ENCODE measurements around the gene ADD3. TPM values are rescaled to one million over a fixed set of nuclear protein-coding genes. Genes with fewer than 3 reads are reported as not detected.

Gene ADD3
- total RNA-seq, 2 experiments from 2014 or later, result 124 to 206 TPM

DNA sequence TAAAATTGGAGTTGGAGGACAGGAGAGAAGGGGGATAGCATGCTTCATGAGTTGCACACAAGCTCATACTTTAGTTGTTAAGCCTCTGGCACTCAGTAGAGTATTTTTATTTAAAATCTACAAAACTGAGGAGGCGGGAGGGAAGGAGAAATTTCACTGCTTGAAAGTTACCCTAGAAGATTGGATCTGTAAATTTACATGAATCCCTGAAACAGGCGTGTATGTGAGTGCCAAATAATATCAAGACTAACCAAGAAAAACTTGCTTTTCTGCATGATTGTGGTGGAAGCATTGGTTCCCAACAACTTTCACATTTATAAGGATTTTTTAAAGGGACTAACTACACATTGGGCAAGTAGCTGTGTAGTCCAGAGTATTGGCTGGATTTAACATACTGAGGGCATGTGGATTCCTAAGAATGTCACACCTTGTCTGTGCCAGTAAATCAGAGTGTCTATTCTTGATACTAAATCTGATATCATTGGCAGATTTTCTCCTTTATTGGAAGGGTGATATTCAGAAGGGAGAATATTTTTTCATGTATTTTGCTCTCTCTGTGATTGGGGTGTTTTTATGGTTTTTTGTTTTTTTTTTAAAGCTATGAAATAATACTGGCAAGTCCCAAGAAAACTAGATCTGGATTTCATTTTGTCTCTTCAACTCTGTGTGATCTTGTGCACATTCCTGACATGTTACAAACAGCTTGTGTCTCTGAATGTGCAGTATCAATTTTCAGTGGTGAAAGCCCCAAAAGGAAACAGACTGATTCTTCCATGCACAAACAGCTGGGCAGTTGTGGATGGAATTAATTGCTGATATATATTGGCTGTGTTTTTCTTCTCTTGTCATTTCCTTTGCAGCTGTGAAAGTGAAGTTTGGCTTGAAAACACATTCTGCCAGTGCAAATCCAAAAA is 67.2 kb downstream of the ADD3 start:
- H3K27me3 Mint-ChIP-seq, result no peaks in the 10 kb centered on the region
- peak overlapping the region; percentile 24 for H3K4me3 Mint-ChIP-seq
- peaks cover 10% of the 10 kb centered on the region for H3K36me3 Mint-ChIP-seq
- no peaks in the 10 kb centered on the region for H3K9me3 Mint-ChIP-seq (ENCODE audit: low read depth)
- H3K4me1 Mint-ChIP-seq, result peaks cover 80% of the 10 kb centered on the region
- DNase-seq, result no peak
- peak overlapping the region; percentile 79 for H3K27ac Mint-ChIP-seq
- ATAC-seq, result no peak
- CTCF ChIA-PET, result interaction anchor here (1.3 to 7.0 kb wide), 3 partner anchors 23 to 191 kb away, joined by 3 to 32 read pairs (median 5); partner anchors contain the start of gene ADD3

DNA sequence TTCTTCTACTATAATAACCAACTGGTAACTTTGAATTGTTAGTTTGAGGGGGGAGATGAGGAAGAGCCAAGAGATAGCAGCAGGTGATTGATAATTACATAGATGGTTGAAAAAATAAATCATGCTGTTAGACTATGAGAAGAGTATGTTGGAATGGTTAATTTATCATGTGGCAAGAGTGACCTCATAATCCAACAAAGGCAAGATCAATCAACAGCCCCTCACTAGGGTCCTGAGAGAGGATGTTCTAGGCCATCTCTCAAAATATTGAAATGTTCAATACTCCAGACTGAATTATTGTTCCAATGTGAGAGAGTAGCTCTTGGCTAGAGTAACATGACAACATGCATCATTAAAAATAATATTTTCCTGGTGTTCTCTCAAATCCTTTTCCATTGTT is 67.9 kb downstream of the ADD3 start:
- no peak for DNase-seq
- H3K27me3 Mint-ChIP-seq, result no peaks in the 10 kb centered on the region
- peaks cover 79% of the 10 kb centered on the region for H3K4me1 Mint-ChIP-seq
- peak overlapping the region; percentile 24 for H3K4me3 Mint-ChIP-seq
- no peak for ATAC-seq
- no peaks in the 10 kb centered on the region for H3K9me3 Mint-ChIP-seq (ENCODE audit: low read depth)
- CTCF ChIA-PET, result interaction anchor here (1.2 to 7.0 kb wide), 4 partner anchors 24 to 191 kb away, joined by 3 to 32 read pairs (median 4); partner anchors contain the start of gene ADD3
- H3K27ac Mint-ChIP-seq, result peak overlapping the region; percentile 79
- H3K36me3 Mint-ChIP-seq, result peaks cover 10% of the 10 kb centered on the region

DNA sequence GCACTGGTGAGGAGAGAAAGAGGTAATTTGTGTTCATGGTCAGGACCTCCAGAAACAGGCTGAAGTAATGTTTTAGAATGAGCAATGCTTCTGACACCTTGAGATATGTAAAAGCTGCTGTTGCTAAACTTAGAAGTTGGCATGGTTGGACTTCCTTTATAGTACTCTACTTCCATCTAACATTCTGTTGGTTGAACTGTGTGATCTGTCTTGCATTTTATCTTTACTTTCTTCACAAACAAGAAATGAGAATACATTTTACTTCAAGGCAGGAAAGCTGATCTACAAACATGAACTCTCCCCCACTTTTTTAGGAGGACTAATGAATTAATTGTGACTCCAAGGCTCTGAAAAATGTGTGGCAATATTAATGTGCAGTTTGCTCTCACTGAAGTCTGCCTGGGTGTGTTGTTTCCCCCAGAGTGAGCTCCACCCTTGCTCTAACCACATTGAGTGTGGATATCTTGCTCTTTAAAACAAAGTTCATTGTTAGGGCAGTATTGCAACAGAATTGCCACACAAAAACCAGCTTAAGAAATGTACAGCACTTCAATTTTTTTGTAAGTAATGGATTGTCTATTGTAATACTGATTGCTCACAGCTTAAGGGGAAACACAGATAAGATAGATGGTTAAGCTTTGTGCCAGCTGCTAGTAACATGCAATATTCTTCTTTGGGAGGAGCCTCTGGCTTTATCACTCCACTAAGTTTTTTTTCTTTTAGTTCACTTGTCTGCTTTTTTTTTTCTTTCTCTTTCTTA is 69.0 kb downstream of the ADD3 start:
- Mint-ChIP-seq H3K27me3 (no peaks in the 10 kb centered on the region), H3K9me3 (ENCODE audit: low read depth) (no peaks in the 10 kb centered on the region), H3K4me3 (peak overlapping the region; percentile 79), H3K36me3 (peaks cover 12% of the 10 kb centered on the region), H3K4me1 (peaks cover 78% of the 10 kb centered on the region), H3K27ac (peak overlapping the region; percentile 94)
- CTCF ChIA-PET, result interaction anchor here (0.8 to 7.0 kb wide), 11 partner anchors 8 to 192 kb away, joined by 3 to 32 read pairs (median 5); partner anchors contain the start of gene ADD3
- DNase-seq (peak; percentile 65), ATAC-seq (peak; percentile 75)

DNA sequence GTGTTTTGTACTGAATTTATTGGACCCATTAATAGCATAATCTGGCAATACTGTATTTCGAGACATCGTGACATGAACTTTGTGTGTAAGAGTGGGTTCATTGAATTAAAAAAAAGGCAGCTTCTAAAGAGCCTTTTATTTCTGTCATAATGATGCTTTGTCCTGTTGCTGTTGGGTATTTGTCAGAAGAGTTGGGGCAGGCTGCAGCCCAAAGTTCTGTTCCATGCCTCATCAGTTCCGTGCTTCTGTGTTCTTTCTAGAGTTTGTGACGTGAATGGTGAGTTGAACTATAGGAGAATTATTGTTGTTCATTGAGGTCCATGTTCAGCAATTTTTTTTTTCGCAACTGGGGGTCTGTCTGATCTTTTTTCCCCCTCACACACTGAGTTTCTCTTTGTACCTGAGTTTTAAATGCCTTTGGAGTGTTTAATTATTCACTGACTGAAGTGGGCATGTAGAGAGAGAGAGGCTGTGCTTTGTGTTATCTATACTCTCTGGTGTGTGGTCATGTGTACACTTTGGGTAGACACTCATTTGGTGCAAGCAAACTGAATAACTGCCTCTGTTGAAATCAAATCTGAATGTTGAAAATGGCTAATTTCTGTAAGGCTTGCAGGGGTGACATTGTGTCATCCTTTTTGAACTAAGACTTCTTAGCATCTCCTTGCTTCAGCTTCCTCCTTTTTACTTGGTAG is 69.8 kb downstream of the ADD3 start:
- H3K36me3 Mint-ChIP-seq, result peaks cover 13% of the 10 kb centered on the region
- no peaks in the 10 kb centered on the region for H3K27me3 Mint-ChIP-seq
- CTCF ChIA-PET, result interaction anchor here (0.8 to 7.0 kb wide), 9 partner anchors 9 to 193 kb away, joined by 3 to 32 read pairs (median 6); partner anchors contain the start of gene ADD3
- H3K4me3 Mint-ChIP-seq, result peak overlapping the region; percentile 79
- H3K27ac Mint-ChIP-seq, result peak overlapping the region; percentile 94
- peak; percentile 27 for ATAC-seq
- no peak for DNase-seq
- H3K9me3 Mint-ChIP-seq (ENCODE audit: low read depth), result no peaks in the 10 kb centered on the region
- H3K4me1 Mint-ChIP-seq, result peaks cover 81% of the 10 kb centered on the region

DNA sequence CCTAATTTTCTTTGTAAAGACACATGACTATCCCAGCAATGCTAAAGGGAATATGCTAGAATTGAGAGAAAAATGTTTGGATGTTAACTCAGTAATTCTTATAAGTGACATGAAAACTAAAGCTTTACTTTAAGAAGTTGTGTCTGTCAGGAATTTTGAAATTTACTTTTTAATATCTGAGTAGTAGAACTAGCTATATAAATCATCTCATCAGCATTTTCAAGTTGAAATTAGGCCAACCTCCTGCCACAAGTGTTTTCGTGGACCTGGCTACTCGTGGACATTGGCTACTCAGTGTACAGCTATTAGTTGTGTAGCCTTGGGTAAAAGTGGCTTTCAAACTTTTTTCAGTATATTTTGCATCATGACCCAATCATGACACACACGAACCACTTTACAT is 70.5 kb downstream of the ADD3 start:
- Mint-ChIP-seq H3K4me1 (peaks cover 83% of the 10 kb centered on the region), H3K27me3 (no peaks in the 10 kb centered on the region), H3K4me3 (peak overlapping the region; percentile 79), H3K27ac (peak overlapping the region; percentile 94), H3K9me3 (ENCODE audit: low read depth) (no peaks in the 10 kb centered on the region), H3K36me3 (peaks cover 20% of the 10 kb centered on the region)
- ATAC-seq (no peak), DNase-seq (no peak)
- CTCF ChIA-PET, result interaction anchor here (1.1 to 7.0 kb wide), 5 partner anchors 10 to 194 kb away, joined by 4 to 32 read pairs (median 7); partner anchors contain the start of gene ADD3

DNA sequence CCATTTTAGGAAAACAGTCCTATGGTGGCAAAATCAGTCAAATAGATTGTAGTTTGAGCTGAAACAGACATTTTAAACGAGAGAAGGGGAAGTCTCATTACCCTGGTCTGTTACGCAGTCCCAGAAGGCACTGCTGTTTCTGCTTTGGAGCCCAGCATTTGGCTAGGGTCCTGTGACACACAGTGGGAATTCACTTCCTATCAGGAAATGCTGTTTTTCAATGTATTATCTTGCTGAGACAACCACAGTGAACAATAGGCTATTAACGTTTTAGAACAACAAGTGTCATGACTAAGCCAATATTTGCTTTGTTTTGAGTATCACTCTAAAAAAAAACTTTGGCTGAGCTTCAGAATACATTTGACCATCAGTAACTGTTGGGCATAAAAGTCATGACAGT is 74.1 kb downstream of the ADD3 start:
- no peak for DNase-seq
- no peak for ATAC-seq
- peaks cover 27% of the 10 kb centered on the region for H3K36me3 Mint-ChIP-seq
- CTCF ChIA-PET, result interaction anchor here (1.1 to 1.2 kb wide), 2 partner anchors 73 to 198 kb away, joined by 3 to 4 read pairs; no protein-coding TSS in a partner anchor
- peak overlapping the region; percentile 80 for H3K27ac Mint-ChIP-seq
- H3K4me3 Mint-ChIP-seq, result no peak overlapping the region
- no peaks in the 10 kb centered on the region for H3K9me3 Mint-ChIP-seq (ENCODE audit: low read depth)
- H3K27me3 Mint-ChIP-seq, result no peaks in the 10 kb centered on the region
- H3K4me1 Mint-ChIP-seq, result peaks cover 83% of the 10 kb centered on the region

DNA sequence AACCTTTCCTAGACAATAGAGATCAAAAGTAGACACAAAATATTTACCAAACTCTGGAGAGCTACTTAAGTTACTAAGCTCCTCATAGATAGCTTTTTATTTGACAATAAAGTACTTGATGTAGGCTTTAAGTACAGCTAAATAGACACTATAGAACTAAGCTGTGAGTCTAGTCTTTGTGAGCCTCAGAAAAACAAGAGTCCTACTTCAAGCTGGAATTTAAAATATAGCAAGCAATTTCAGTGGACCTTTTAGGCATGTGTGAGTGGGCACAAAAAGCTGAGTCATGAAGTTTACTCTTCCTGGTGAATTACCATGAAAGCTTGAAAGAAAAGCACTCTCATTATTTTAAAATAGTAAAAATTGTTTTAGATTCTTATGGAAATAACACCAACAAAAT is 76.1 kb downstream of the ADD3 start:
- Mint-ChIP-seq H3K9me3 (ENCODE audit: low read depth) (no peaks in the 10 kb centered on the region), H3K36me3 (peaks cover 38% of the 10 kb centered on the region), H3K4me3 (no peak overlapping the region), H3K27me3 (no peaks in the 10 kb centered on the region), H3K4me1 (peaks cover 79% of the 10 kb centered on the region), H3K27ac (peak overlapping the region; percentile 65)
- ATAC-seq (no peak), DNase-seq (no peak)
- CTCF ChIA-PET, result interaction anchor here (1.0 to 1.6 kb wide), 4 partner anchors 12 to 200 kb away, joined by 3 to 4 read pairs (median 3); partner anchors contain the start of gene ADD3

DNA sequence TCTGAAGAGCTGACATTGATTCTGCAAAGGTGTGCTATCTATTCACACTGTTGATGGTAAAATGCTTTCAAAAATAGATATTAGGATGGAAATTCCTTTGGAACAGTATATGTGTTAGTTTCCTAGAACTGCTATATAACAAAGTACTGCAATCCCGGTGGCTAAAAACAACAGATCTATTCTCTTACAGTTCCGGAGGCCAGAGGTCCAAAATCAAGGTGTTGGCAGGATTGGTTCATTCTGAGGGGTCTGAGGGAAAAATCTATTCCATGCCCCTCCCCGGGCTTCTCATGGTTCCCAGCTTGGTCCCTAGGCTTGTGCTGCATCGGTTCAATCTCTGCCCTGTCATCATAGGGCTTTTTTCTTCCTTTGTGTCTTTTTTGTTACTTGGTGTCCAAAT is 79.9 kb downstream of the ADD3 start:
- CTCF ChIA-PET, result interaction anchor here (1.9 to 2.0 kb wide), 2 partner anchors 8 to 11 kb away, joined by 4 to 6 read pairs; no protein-coding TSS in a partner anchor
- DNase-seq, result no peak
- H3K27me3 Mint-ChIP-seq, result no peaks in the 10 kb centered on the region
- H3K4me3 Mint-ChIP-seq, result no peak overlapping the region
- peaks cover 54% of the 10 kb centered on the region for H3K4me1 Mint-ChIP-seq
- H3K36me3 Mint-ChIP-seq, result peaks cover 50% of the 10 kb centered on the region
- ATAC-seq, result no peak
- H3K9me3 Mint-ChIP-seq (ENCODE audit: low read depth), result peaks cover 2% of the 10 kb centered on the region
- peak overlapping the region; percentile 60 for H3K27ac Mint-ChIP-seq

DNA sequence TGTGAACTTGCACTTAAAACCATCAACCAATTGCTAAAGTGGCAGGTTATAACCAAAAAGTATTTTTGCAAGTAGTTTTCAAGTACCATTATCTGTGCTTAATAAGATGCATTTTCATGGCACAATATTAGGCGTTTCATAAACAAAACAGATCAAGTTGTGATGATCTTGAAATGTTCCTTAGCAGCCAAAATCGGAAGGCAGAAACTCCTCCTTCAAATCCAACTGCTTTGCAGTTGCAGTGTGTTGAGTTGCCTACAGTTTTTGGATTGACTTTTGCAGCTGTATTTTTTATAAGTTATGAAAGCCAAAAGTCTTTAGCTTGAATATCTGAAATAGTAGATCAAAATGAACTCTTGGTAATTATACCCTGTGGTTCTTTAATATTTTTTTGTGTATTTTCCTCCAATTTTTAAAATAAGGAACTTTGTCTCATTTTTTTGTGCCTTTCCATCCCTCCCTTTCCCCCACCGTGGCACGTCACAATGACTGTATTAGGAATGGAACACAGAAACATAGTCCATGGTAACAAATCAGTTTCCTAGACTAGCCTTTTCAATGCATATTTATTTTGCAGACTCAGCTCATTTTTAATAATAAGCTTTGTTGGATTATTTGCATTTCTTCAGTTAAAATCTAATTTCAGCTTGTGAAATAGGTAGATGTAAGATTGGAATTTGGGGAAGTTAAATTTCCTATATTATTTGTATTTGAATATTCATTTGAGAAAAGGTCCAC is 80.8 kb downstream of the ADD3 start:
- peaks cover 47% of the 10 kb centered on the region for H3K4me1 Mint-ChIP-seq
- H3K36me3 Mint-ChIP-seq, result peaks cover 41% of the 10 kb centered on the region

DNA sequence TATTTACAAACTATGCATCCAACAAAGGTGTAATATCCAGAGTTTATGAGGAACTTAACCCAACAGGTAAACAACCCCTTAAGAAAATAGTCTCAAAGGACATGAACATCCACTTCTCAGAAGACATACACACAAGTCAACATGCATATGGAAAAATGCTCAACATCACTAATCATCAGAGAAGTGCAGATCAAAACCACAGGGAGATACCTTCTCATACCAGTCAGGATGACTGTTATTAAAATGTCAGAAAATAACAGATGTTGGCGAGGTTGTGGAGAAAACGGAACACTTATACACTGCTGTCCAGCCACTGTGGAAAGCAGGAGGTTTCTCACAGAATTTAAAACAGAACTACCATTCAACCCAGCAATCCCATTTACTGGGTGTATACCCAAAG is 84.0 kb downstream of the ADD3 start:
- ATAC-seq (no peak), DNase-seq (no peak)
- no peak overlapping the region for H3K27ac Mint-ChIP-seq
- peaks cover 25% of the 10 kb centered on the region for H3K4me1 Mint-ChIP-seq
- peaks cover 2% of the 10 kb centered on the region for H3K9me3 Mint-ChIP-seq (ENCODE audit: low read depth)
- H3K27me3 Mint-ChIP-seq, result no peaks in the 10 kb centered on the region
- H3K36me3 Mint-ChIP-seq, result peaks cover 35% of the 10 kb centered on the region
- CTCF ChIA-PET, result no interaction called here
- no peak overlapping the region for H3K4me3 Mint-ChIP-seq

More for the DNA sequence above, 80.8 kb downstream of the ADD3 start:
- H3K4me3 Mint-ChIP-seq, result no peak overlapping the region
- H3K9me3 Mint-ChIP-seq (ENCODE audit: low read depth), result peaks cover 2% of the 10 kb centered on the region
- CTCF ChIA-PET, result interaction anchor here (0.6 to 1.9 kb wide), 3 partner anchors 12 to 106 kb away, joined by 3 to 6 read pairs (median 3); no protein-coding TSS in a partner anchor
- H3K27me3 Mint-ChIP-seq, result no peaks in the 10 kb centered on the region
- no peak for ATAC-seq
- H3K27ac Mint-ChIP-seq, result no peak overlapping the region
- DNase-seq, result no peak

DNA sequence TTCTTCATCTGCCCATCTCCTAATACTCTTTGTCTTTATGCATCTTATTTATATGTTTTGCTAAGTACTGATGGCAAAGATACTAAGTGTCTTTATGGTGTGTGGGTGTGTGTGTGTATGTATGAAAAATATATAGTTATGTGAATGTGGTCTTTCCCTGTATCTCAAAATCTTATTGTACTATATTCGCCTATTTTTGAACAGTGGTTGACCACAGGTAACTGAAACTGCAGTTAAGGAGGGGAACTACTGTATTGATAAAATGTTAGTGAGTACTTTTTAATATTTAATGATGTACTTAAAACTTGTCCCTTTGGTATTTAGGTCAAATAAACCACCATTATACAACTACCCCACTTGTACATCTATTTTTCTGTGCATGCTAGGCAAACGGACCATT is 85.9 kb downstream of the ADD3 start:
- CTCF ChIA-PET, result no interaction called here
- Mint-ChIP-seq H3K9me3 (ENCODE audit: low read depth) (peaks cover 2% of the 10 kb centered on the region), H3K4me3 (no peak overlapping the region), H3K4me1 (peaks cover 14% of the 10 kb centered on the region), H3K27ac (no peak overlapping the region), H3K27me3 (no peaks in the 10 kb centered on the region), H3K36me3 (peaks cover 28% of the 10 kb centered on the region)
- DNase-seq (no peak), ATAC-seq (no peak)

DNA sequence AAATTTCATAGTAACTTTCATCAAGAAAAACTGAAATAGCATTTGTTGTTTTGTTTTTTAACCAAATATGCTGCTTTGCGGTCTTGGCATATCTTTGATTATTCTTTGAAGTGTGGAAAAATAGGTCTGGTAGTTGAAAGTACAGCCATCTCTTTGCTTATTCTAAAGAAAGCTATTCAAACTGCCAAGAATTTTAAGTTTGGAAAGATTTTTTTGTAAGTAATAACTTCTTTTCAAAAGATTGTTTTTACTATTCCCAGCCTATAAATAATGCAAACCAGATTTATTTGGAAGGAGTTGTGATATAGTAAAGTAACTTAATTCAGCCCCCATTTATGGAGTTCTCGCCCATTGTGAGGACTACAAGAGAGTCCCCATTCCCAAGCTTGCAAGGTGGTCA is 87.0 kb downstream of the ADD3 start:
- Mint-ChIP-seq H3K27me3 (no peaks in the 10 kb centered on the region), H3K36me3 (peaks cover 27% of the 10 kb centered on the region), H3K27ac (no peak overlapping the region), H3K4me1 (peaks cover 16% of the 10 kb centered on the region), H3K4me3 (no peak overlapping the region), H3K9me3 (ENCODE audit: low read depth) (peaks cover 2% of the 10 kb centered on the region)
- CTCF ChIA-PET, result no interaction called here
- ATAC-seq, result no peak
- DNase-seq, result no peak
